Activated naive CD8-positive, alpha-beta T cell treated with anti-CD3 and anti-CD28 coated beads, Interleukin-2, amount 50 U/mL, for 24 hours (primary cell): ENCODE measurements around the gene BAIAP2L1.

Experiments
- ATAC-seq: fragments of 150-1000 bp; cut with Tn5 transposase; one replicate; pipeline ENCODE4 v1.10.0; 2021
- DNase-seq: peaks from one replicate; pipeline ENCODE4 v3.0.0; 2021
- H3K27ac Mint-ChIP-seq: one replicate; pipeline ENCODE4 v1.8.0; 2021; ENCODE audit warnings: mild to moderate bottlenecking, mixed read lengths
- H3K27me3 Mint-ChIP-seq: one replicate; pipeline ENCODE4 v1.8.0; 2021; ENCODE audit warnings: mixed read lengths
- H3K36me3 Mint-ChIP-seq: one replicate; pipeline ENCODE4 v1.8.0; 2021; ENCODE audit warnings: low read depth, mixed read lengths
- H3K4me1 Mint-ChIP-seq: one replicate; pipeline ENCODE4 v1.8.0; 2021; ENCODE audit warnings: mixed read lengths
- H3K4me3 Mint-ChIP-seq: one replicate; pipeline ENCODE4 v1.8.0; 2021; ENCODE audit warnings: mild to moderate bottlenecking, moderate library complexity, mixed read lengths
- H3K9me3 Mint-ChIP-seq: one replicate; pipeline ENCODE4 v1.8.0; 2021; ENCODE audit warnings: mixed read lengths

The BAIAP2L1 gene

GRCh38 chr7:98355250-98355538 is 45.7 kb downstream of the BAIAP2L1 start:
- ATAC-seq, result no peak
- peaks cover 6% of the 10 kb centered on the region for H3K27me3 Mint-ChIP-seq
- H3K27ac Mint-ChIP-seq, result no peak overlapping the region
- H3K4me3 Mint-ChIP-seq, result no peak overlapping the region
- no peaks in the 10 kb centered on the region for H3K36me3 Mint-ChIP-seq
- no peak for DNase-seq
- H3K9me3 Mint-ChIP-seq, result no peaks in the 10 kb centered on the region
- H3K4me1 Mint-ChIP-seq, result no peaks in the 10 kb centered on the region

GRCh38 chr7:98354511-98355249 is 46.2 kb downstream of the BAIAP2L1 start:
- DNase-seq (no peak), ATAC-seq (no peak)
- Mint-ChIP-seq H3K27ac (no peak overlapping the region), H3K4me3 (no peak overlapping the region), H3K4me1 (no peaks in the 10 kb centered on the region), H3K36me3 (no peaks in the 10 kb centered on the region), H3K9me3 (no peaks in the 10 kb centered on the region), H3K27me3 (peaks cover 9% of the 10 kb centered on the region)

GRCh38 chr7:98354052-98354451 is 46.8 kb downstream of the BAIAP2L1 start:
- no peak for ATAC-seq
- Mint-ChIP-seq H3K4me1 (no peaks in the 10 kb centered on the region), H3K4me3 (no peak overlapping the region), H3K9me3 (no peaks in the 10 kb centered on the region), H3K36me3 (no peaks in the 10 kb centered on the region), H3K27ac (no peak overlapping the region), H3K27me3 (peaks cover 9% of the 10 kb centered on the region)
- DNase-seq, result no peak

- Mint-ChIP-seq H3K9me3 (no peaks in the 10 kb centered on the region), H3K27ac (no peak overlapping the region), H3K27me3 (peaks cover 9% of the 10 kb centered on the region), H3K4me1 (no peaks in the 10 kb centered on the region), H3K36me3 (no peaks in the 10 kb centered on the region), H3K4me3 (no peak overlapping the region)
- ATAC-seq (no peak), DNase-seq (no peak)
These were observed 48.3 kb downstream of the BAIAP2L1 start for GRCh38 chr7:98352621-98353020.

GRCh38 chr7:98351136-98351535 is 49.8 kb downstream of the BAIAP2L1 start:
- Mint-ChIP-seq H3K27ac (no peak overlapping the region), H3K36me3 (no peaks in the 10 kb centered on the region), H3K9me3 (no peaks in the 10 kb centered on the region), H3K4me1 (no peaks in the 10 kb centered on the region), H3K27me3 (peaks cover 9% of the 10 kb centered on the region), H3K4me3 (no peak overlapping the region)
- DNase-seq (no peak), ATAC-seq (no peak)

- no peaks in the 10 kb centered on the region for H3K36me3 Mint-ChIP-seq
- H3K4me1 Mint-ChIP-seq, result no peaks in the 10 kb centered on the region
- H3K27ac Mint-ChIP-seq, result no peak overlapping the region
- H3K9me3 Mint-ChIP-seq, result no peaks in the 10 kb centered on the region
- H3K4me3 Mint-ChIP-seq, result no peak overlapping the region
- ATAC-seq (no peak), DNase-seq (no peak)
- H3K27me3 Mint-ChIP-seq, result peaks cover 3% of the 10 kb centered on the region
These were observed 52.0 kb downstream of the BAIAP2L1 start for GRCh38 chr7:98348726-98349474.

GRCh38 chr7:98346515-98347069 is 54.3 kb downstream of the BAIAP2L1 start:
- DNase-seq, result no peak
- H3K4me1 Mint-ChIP-seq, result no peaks in the 10 kb centered on the region
- H3K27ac Mint-ChIP-seq, result no peak overlapping the region
- peaks cover 3% of the 10 kb centered on the region for H3K27me3 Mint-ChIP-seq
- H3K9me3 Mint-ChIP-seq, result no peaks in the 10 kb centered on the region
- ATAC-seq, result no peak
- no peaks in the 10 kb centered on the region for H3K36me3 Mint-ChIP-seq
- H3K4me3 Mint-ChIP-seq, result no peak overlapping the region

- ATAC-seq, result no peak
- Mint-ChIP-seq H3K4me1 (no peaks in the 10 kb centered on the region), H3K27ac (no peak overlapping the region), H3K9me3 (no peaks in the 10 kb centered on the region), H3K27me3 (no peaks in the 10 kb centered on the region), H3K4me3 (no peak overlapping the region), H3K36me3 (no peaks in the 10 kb centered on the region)
- no peak for DNase-seq
These were observed 59.8 kb downstream of the BAIAP2L1 start for GRCh38 chr7:98341106-98341505.

GRCh38 chr7:98339043-98339442 is 61.8 kb downstream of the BAIAP2L1 start:
- Mint-ChIP-seq H3K36me3 (no peaks in the 10 kb centered on the region), H3K4me1 (no peaks in the 10 kb centered on the region), H3K27ac (no peak overlapping the region), H3K9me3 (no peaks in the 10 kb centered on the region), H3K27me3 (no peaks in the 10 kb centered on the region), H3K4me3 (no peak overlapping the region)
- no peak for ATAC-seq
- DNase-seq, result no peak

- Mint-ChIP-seq H3K27me3 (no peaks in the 10 kb centered on the region), H3K4me3 (no peak overlapping the region), H3K9me3 (no peaks in the 10 kb centered on the region), H3K27ac (no peak overlapping the region), H3K36me3 (no peaks in the 10 kb centered on the region), H3K4me1 (no peaks in the 10 kb centered on the region)
- DNase-seq (no peak), ATAC-seq (no peak)
These were observed 62.4 kb downstream of the BAIAP2L1 start for GRCh38 chr7:98338441-98338840.

GRCh38 chr7:98335411-98335977 is 65.4 kb downstream of the BAIAP2L1 start:
- DNase-seq (no peak), ATAC-seq (no peak)
- Mint-ChIP-seq H3K4me1 (no peaks in the 10 kb centered on the region), H3K36me3 (no peaks in the 10 kb centered on the region), H3K4me3 (no peak overlapping the region), H3K27ac (no peak overlapping the region), H3K9me3 (no peaks in the 10 kb centered on the region), H3K27me3 (no peaks in the 10 kb centered on the region)

- H3K4me3 Mint-ChIP-seq, result no peak overlapping the region
- H3K27me3 Mint-ChIP-seq, result no peaks in the 10 kb centered on the region
- no peaks in the 10 kb centered on the region for H3K36me3 Mint-ChIP-seq
- no peaks in the 10 kb centered on the region for H3K9me3 Mint-ChIP-seq
- DNase-seq (no peak), ATAC-seq (no peak)
- no peak overlapping the region for H3K27ac Mint-ChIP-seq
- no peaks in the 10 kb centered on the region for H3K4me1 Mint-ChIP-seq
These were observed 66.8 kb downstream of the BAIAP2L1 start for GRCh38 chr7:98334081-98334480.

- DNase-seq (no peak), ATAC-seq (no peak)
- H3K9me3 Mint-ChIP-seq, result no peaks in the 10 kb centered on the region
- H3K4me3 Mint-ChIP-seq, result no peak overlapping the region
- no peaks in the 10 kb centered on the region for H3K4me1 Mint-ChIP-seq
- no peak overlapping the region for H3K27ac Mint-ChIP-seq
- no peaks in the 10 kb centered on the region for H3K36me3 Mint-ChIP-seq
- H3K27me3 Mint-ChIP-seq, result no peaks in the 10 kb centered on the region
These were observed 69.9 kb downstream of the BAIAP2L1 start for GRCh38 chr7:98330926-98331529.

- Mint-ChIP-seq H3K36me3 (no peaks in the 10 kb centered on the region), H3K27ac (no peak overlapping the region)
These were observed 71.0 kb downstream of the BAIAP2L1 start for GRCh38 chr7:98329791-98330373.

More at GRCh38 chr7:98329791-98330373, 71.0 kb downstream of the BAIAP2L1 start:
- H3K27me3 Mint-ChIP-seq, result no peaks in the 10 kb centered on the region
- no peaks in the 10 kb centered on the region for H3K9me3 Mint-ChIP-seq
- ATAC-seq (no peak), DNase-seq (no peak)
- no peak overlapping the region for H3K4me3 Mint-ChIP-seq
- H3K4me1 Mint-ChIP-seq, result no peaks in the 10 kb centered on the region
